H54 (cell line): ENCODE results near the gene MYO10.
A peak's percentile ranks its signal among the peaks of the same experiment; 100 is the strongest.
"Not testable (repeated sequence)": the region's sequence is repeated elsewhere in the genome, so short reads cannot be mapped to it uniquely, and the experiment has no call there.

Source experiments
- DNase-seq: peaks from one replicate; pipeline ENCODE4 v3.0.0; 2011; ENCODE audit warnings: low spot score, mixed read lengths; ENCODE audit not compliant: insufficient read length
- FAIRE-seq: peaks from 3 replicates; lab custom pipeline; 2011; peaks lifted over from hg19 to GRCh38; lab: Jason Lieb, UNC
- POLR2A ChIP-seq: IDR thresholded peaks from 2 replicates; pipeline ENCODE4 v1.6.1; 2011; ENCODE audit warnings: low read depth, mild to moderate bottlenecking, low read length

Gene MYO10

DNA sequence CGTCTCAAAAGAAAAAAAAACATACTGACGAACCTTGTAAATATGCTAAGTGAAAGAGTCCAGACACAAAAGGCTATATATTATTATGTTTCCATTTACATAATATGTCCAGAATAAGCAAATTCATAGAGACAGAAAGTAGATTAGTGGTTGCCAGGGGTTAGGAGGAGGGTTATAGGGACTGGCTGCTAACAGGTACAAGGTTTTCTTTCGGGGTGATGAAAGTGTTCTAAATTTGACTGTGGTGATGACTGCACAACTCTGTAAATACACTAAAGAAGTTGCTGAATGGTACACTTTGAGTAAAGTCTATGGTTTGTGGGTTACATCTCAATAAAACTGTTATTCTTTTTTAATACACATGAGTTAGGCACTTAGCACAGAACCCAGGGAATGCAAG, 98.8 kb downstream of the MYO10 start:
- DNase-seq (no peak), FAIRE-seq (no peak)
- TF ChIP-seq POLR2A: no peak

DNA sequence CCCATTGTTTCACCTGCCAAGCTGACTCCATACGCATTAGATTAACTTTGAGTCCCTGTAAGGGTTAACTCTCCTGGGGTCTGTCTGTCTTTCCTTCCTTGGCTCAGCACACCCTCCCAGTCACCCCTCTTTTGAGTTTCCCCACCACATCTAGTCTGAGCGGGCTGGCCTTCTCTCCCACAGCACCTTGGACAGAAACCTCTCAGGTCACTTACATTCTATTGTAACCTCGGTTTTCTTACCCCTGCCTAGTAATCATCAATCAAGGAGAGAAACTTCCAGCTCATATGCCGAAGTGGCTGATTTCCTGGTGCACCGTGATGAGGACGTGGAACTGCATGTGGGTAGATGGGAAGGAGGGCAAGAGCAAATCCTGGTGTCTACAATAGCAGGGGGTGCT, 102.1 kb downstream of the MYO10 start:
- no peak for FAIRE-seq
- TF ChIP-seq POLR2A: no peak
- DNase-seq: no peak

DNA sequence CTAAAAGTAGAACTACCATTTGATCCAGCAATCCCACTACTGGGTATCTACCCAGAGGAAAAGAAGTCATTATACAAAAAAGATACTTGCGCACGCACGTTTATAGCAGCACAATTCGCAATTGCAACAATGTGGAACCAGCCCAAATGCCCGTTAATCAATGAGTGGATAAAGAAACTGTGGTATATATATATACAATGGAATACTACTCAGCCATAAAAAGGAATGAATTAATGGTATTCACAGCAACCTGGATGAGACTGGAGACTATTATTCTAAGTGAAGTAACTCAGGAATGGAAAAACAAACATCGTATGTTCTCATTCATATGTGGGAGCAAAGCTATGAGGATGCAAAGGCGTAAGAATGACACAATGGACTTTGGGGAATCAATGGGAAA, 104.8 kb downstream of the MYO10 start:
- DNase-seq, FAIRE-seq: not testable (repeated sequence)

DNA sequence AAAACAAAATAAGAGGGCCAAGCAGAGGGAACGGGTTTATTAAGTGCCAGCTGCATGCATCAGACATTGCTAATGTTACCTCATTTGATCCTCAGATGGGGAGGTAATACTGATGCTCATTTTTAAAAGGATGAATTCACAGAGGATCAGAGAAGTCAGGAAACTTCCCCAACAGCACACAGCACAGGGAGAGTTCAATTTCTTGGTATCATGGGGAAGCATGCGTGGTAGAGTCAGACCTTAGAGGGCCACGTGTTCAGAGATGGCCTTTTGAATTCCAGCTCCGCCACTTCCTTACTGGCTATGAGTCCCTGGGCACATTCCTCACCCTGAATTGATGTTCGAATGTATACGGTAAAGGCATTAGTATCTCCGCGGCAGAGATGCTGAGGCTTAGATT, 108.3 kb downstream of the MYO10 start:
- no peak for FAIRE-seq

DNA sequence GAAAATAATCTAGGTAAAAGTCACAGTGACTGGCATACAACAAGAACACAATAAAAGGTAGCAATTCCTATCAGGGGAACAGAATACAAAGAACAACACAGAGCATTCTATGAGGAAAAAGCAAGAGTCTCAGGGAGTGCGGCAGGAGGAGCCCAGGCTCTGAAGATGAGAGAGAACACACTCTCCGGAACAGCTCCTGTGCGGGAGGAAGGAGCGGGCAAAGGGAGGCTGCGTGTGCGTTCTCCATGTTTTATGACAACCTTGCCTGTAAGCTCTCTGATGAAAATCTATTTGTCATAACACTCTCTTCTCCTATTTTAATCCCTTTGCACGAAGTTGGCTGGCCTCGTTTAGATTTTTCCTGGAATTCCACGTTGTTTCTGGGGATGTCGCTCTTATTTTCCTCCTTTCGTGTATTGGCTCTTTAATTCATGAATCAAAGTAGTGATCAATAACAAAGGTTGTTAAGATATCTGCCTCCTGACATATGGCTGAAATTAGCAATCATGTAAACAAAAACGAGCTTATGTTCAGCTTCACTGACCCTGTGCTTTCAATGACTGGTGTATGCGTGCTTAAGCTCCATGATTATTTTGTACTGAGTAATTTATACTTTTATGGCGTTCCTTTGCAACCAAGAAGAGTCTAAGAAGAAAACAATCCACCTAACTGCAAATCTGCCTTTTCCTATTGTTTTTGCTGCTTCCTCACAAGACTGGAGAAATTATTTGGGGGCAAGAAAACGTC, 109.5 kb downstream of the MYO10 start:
- no peak for FAIRE-seq
- no peak for TF ChIP-seq POLR2A
- DNase-seq: no peak

More for the DNA sequence above, 108.3 kb downstream of the MYO10 start:
- no peak for DNase-seq
- no peak for TF ChIP-seq POLR2A

DNA sequence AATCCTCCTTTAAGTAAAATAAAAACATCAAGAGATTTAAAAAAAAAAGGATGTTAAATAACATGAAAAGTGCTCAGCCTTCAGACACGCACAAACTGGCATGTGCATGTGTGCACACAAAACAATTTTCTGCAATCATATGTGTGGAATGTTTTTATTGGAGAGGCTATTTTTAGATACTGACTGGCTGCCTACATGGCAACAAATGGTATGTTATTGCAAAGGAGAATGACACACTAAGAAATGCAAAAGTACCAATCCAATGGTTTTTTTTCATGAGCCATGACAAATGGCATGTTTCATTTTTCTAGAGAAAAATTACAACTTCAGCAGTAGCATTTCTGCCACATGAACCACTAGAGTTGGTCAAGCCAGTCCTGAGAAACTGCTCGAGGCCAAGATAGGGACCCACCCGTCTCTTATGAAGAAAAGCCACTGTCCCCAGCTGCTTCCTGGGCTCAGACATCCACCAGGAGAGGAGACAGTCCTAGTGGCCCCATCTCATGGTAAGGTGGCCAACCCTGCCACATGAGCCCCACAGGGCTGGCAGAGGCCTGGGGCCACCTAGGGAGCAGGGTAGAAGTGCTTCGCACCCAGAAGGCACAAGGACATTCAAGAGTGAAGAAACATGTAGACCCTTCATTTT, 116.4 kb downstream of the MYO10 start:
- no peak for TF ChIP-seq POLR2A
- FAIRE-seq: no peak
- no peak for DNase-seq

DNA sequence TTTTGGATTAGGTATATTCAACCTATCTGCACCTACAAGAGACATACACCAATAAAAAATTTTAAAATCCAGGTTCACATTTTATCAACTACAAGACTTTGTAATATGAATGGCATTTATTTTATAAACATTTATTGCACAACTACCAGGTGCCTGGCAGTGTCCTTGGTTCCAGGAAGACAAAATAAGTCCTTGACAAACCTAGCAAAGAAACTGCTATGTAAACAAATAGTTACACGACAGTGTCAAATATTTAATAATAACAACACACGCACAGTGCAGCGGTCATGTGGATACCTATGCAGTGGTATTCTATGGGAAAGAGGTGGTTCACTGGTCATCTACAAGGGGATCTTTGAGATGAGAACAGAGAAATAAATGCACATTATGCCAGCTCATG, 120.7 kb downstream of the MYO10 start:
- no peak for TF ChIP-seq POLR2A
- DNase-seq (no peak), FAIRE-seq (no peak)

DNA sequence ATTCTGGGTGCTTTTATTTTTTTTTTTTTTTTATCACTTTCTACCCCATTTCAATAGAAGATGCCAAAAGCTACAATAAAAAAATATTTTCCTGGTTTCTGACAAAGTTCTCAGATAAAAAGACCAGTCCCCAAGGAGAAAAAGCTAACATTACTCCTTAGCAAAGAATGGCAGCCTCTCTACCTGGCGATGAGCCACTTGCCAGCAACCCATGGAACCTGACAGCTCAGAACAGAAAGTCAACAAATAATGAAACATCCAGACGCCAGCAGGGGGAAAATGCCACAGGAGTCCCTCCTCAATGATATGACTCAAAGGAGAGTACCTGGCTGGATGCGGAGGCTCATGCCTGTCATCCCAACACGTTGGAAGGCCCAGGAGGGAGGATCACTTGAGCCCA, 123.2 kb downstream of the MYO10 start:
- TF ChIP-seq POLR2A: no peak
- DNase-seq (peak; percentile 42), FAIRE-seq (no peak)

DNA sequence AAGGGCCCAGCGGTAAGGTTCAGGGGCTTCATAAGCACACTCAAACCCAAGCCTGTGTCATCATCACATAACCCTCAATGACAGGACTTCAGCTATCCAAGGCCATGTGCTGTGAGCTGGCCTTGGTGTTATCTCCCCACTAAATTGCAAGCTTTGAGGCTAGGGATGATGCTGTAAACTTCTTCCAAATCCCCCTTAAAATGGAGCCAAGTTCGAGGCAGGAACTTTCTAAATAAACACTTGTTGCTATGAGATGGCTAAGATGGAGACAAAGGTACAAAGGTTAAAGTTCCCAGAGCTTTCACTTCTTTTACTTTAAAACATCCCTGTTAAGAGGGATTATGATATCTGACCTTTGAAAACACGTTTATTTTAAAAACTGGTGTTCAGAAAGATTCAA, 123.6 kb downstream of the MYO10 start:
- no peak for FAIRE-seq
- DNase-seq: no peak
- no peak for TF ChIP-seq POLR2A

DNA sequence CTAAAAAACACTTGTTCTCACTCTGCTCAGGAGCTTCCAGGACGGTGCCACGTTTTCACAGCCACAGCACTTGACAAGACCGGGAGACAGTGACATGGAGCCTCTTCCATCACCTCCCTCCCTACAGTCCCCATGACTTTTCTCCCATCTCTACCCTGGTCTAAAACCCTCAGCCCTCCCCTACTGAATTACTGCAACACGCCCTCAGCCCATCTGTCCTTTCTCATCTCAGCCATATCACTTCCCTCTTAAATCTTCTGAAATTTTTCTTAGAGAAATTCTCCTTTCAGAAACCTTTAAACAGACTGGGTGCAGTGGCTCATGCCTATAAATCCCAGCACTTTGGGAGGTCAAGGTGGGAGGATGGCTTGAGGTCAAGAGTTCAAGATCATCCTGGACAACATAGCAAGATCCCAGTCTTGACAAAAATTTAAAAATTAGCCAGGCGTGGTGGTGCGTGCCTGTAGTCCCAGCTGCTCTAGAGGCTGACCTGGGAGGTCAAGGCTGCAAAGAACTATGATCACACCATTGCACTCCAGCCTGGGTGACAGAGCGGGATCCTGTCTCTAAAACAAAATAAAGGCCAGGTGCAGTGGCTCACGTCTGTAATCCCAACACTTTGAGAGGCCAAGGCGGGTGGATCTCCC, 125.8 kb downstream of the MYO10 start:
- no peak for TF ChIP-seq POLR2A
- DNase-seq (no peak), FAIRE-seq (no peak)

DNA sequence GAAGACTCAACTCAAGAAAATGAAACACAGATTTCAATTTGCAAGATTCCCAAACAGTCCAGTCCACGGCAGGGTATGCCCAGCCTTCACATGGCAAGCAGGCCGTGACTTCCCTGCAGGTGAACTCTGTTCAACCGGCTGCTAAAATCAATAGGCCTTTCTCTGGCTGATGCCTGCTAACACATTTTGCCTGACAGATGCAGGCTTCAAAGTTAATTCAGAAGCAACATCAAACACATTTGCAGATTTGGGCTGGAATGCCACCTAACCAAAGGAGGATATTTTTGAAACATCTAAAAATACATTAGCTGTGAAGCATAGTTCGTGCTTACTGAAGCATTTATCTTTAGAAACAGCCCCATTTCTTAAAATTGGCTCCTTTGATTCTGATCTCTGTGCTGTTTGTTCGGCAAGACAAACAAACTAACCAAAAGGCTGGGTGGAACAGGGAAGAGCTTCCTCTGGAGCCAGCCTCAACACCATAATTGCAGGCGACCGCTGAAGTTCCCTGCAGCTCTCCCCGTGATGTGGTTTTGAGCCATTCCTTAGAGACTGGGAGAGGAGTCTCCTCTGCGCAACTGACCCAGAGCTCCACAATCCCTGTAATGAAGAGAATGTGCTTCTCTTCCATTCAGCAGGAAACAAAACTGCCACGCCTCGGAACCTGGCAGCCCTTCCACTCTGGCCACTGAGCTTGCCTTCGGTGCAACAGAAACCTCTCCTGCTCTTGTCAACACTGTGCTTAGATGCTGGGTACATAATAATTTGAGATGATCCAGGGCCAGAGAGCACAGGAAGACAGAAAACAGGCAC, 126.5 kb downstream of the MYO10 start:
- FAIRE-seq (no peak), DNase-seq (no peak)
- TF ChIP-seq POLR2A: no peak

DNA sequence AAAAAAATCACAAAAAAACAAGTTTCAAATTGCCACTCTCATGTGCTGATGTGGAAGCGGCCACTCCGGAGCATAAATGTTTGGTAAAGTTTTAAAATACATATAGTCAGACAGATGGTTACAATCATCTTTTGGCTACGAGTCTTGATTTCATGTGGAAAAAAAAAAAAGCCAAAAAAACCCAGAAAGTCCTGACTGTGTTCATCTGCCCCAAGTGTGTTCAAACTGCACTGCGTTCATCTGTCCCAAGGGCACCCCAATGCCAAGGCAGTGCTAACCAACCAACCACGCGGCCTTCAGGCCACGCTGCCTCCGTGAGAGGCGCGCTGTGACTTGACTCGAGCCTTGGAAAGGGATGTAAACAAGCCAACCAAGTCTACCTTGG, 127.1 kb downstream of the MYO10 start:
- DNase-seq (no peak), FAIRE-seq (no peak)
- TF ChIP-seq POLR2A: no peak

DNA sequence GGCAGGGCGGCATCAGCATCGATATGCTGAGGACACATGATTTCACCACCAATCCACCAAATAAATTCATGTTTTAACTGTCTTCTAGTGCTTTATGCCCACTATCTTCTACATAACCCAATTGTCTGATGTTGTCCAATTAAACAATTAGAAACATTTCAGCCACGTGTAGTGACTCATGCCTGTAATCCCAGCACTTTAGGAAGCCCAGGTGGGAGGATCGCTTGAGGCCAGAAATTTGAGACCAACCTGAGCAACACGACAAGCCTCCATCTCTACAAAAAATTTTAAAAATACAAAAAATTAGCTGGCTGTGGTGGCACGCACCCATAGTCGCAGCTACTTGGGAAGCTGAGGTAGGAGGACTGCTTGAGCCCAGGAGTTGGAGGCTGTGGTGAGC, 128.1 kb downstream of the MYO10 start:
- no peak for DNase-seq
- no peak for TF ChIP-seq POLR2A
- FAIRE-seq: no peak

DNA sequence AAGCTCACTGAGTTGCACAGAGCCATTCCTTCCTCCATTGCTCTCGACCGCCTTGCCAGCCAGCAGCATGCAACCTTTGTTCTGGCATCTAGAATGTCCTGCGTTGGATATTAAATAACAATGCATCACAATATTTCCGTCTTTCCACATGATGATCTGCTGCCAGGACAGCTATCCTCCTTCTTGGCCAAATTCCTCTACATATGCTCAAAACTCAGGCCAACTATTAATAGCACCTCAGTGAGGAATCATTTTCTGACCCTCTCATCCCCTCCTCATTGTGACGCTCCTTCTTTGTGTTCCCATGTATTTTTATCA, 128.6 kb downstream of the MYO10 start:
- FAIRE-seq (no peak), DNase-seq (no peak)
- TF ChIP-seq POLR2A: no peak
